Effector memory CD4-positive, alpha-beta T cell (primary cell): Measurements from ENCODE around the gene VAPA.
"Not testable (repeated sequence)": the region's sequence is repeated elsewhere in the genome, so short reads cannot be mapped to it uniquely, and the experiment has no call there.

Source experiments
- DNase-seq, 3 donors: peaks; one replicate each; pipeline ENCODE4 v3.0.0-alpha.2; 2020
- H3K27ac ChIP-seq: 2 replicates; pipeline ENCODE4 v1.7.0; 2013; ENCODE audit warnings: mild to moderate bottlenecking, low read length, moderate library complexity; ENCODE audit not compliant: insufficient read depth, poor library complexity, severe bottlenecking
- H3K27me3 ChIP-seq: replicated peaks from 2 replicates; pipeline ENCODE4 v1.7.0; 2013; ENCODE audit warnings: mild to moderate bottlenecking, low read length; ENCODE audit not compliant: insufficient read depth, control insufficient read depth, poor library complexity, severe bottlenecking
- H3K36me3 ChIP-seq: 2 replicates; pipeline ENCODE4 v1.7.0; 2013; ENCODE audit warnings: mild to moderate bottlenecking, low read length, moderate library complexity; ENCODE audit not compliant: control insufficient read depth, insufficient read depth
- H3K4me1 ChIP-seq: 2 replicates; pipeline ENCODE4 v1.7.0; 2013; ENCODE audit warnings: low read length, mild to moderate bottlenecking; ENCODE audit not compliant: control insufficient read depth, insufficient read depth, poor library complexity, severe bottlenecking
- H3K4me3 ChIP-seq: 2 replicates; pipeline ENCODE4 v1.7.0; 2013; ENCODE audit warnings: low read length, low read depth, mild to moderate bottlenecking; ENCODE audit not compliant: insufficient read depth, poor library complexity, severe bottlenecking
- H3K9me3 ChIP-seq: 2 replicates; pipeline ENCODE4 v1.7.0; 2013; ENCODE audit warnings: mild to moderate bottlenecking, low read length, moderate library complexity; ENCODE audit not compliant: control insufficient read depth

The VAPA gene

GRCh38 chr18:9899550-9899930 is 14.3 kb upstream of the VAPA start:
- H3K36me3 ChIP-seq, H3K4me3 ChIP-seq, H3K27ac ChIP-seq, H3K9me3 ChIP-seq, H3K4me1 ChIP-seq, DNase-seq, H3K27me3 ChIP-seq: not testable (repeated sequence)

DNA sequence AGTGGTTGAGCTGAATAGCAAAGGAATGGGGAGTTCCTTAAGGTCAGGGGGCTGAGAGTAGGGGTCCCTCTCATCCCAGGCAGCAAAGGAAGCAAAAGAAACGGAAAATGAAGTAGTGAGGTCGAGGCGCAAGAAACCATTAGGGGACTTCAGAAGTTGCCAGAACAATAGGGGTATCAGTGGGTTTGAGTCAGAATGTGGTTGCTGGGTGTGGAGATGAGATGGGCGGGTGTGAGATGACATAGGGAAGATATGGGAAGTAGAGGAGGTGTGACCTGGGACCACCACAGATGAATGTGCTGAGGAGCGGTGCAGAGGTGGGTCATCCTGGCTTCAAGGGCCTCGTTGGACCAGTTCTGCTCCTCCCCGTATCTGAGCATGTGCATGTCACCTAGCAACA is 13.1 kb upstream of the VAPA start:
- H3K36me3 ChIP-seq, result no peaks in the 10 kb centered on the region
- H3K4me3 ChIP-seq, result no peak overlapping the region
- H3K27ac ChIP-seq, result no peak overlapping the region
- peaks cover 3% of the 10 kb centered on the region for H3K27me3 ChIP-seq
- H3K9me3 ChIP-seq, result no peaks in the 10 kb centered on the region
- no peaks in the 10 kb centered on the region for H3K4me1 ChIP-seq
- no peak for DNase-seq

DNA sequence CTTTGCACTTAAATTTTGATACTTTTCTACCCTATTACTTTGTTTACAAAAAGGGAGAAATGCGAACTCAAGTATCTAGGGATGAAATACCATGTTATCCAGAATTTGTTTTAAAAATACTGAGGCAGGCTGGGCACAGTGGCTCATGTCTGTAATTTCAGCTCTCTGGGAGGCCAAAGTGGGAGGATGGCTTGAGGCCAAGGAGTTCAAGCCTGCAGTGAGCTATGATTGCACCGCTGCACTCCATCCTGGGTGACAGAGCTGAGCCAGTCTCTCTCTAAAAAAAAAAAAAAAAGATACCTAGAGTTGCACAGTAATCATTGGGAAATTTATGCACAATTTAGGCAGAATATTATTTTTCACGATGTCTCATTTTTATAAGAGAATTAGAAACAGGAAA is 12.4 kb upstream of the VAPA start:
- no peak overlapping the region for H3K27ac ChIP-seq
- H3K36me3 ChIP-seq, result no peaks in the 10 kb centered on the region
- H3K4me1 ChIP-seq, result no peaks in the 10 kb centered on the region
- H3K4me3 ChIP-seq, result no peak overlapping the region
- peaks cover 3% of the 10 kb centered on the region for H3K27me3 ChIP-seq
- H3K9me3 ChIP-seq, result no peaks in the 10 kb centered on the region
- DNase-seq, result no peak

GRCh38 chr18:9902264-9902663 is 11.6 kb upstream of the VAPA start:
- H3K27ac ChIP-seq, H3K9me3 ChIP-seq, H3K4me3 ChIP-seq, H3K4me1 ChIP-seq, DNase-seq, H3K27me3 ChIP-seq, H3K36me3 ChIP-seq: not testable (repeated sequence)

DNA sequence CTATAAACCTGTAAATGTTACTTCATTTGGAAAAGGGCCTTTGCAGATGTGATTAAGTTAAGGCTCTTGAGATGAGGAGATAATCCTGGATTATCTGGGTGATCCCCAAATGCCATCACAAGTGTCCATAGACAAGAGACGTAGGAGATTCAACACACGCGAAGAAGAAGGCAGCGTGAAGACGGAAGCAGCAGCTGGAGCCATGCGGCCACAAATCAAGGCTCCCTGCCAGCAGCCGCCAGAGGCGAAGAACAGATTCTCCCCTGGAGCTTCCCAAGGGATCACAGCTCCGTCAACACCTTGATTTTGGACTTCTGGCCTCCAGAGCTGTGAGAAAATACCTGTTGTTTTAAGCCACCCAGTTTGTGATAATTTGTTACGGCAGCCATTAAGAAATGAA is 11.0 kb upstream of the VAPA start:
- Histone ChIP-seq H3K4me3 (no peak overlapping the region), H3K4me1 (no peaks in the 10 kb centered on the region), H3K36me3 (no peaks in the 10 kb centered on the region), H3K27ac (no peak overlapping the region), H3K9me3 (no peaks in the 10 kb centered on the region), H3K27me3 (peaks cover 3% of the 10 kb centered on the region)
- no peak for DNase-seq

- H3K4me3 ChIP-seq, result no peak overlapping the region
- H3K36me3 ChIP-seq, result no peaks in the 10 kb centered on the region
- DNase-seq, result no peak
- H3K27ac ChIP-seq, result no peak overlapping the region
- H3K9me3 ChIP-seq, result no peaks in the 10 kb centered on the region
- H3K4me1 ChIP-seq, result no peaks in the 10 kb centered on the region
- no peaks in the 10 kb centered on the region for H3K27me3 ChIP-seq
Observed at GRCh38 chr18:9905401-9905922, 8.4 kb upstream of the VAPA start.

GRCh38 chr18:9906481-9906880 is 7.3 kb upstream of the VAPA start:
- DNase-seq, result no peak

DNA sequence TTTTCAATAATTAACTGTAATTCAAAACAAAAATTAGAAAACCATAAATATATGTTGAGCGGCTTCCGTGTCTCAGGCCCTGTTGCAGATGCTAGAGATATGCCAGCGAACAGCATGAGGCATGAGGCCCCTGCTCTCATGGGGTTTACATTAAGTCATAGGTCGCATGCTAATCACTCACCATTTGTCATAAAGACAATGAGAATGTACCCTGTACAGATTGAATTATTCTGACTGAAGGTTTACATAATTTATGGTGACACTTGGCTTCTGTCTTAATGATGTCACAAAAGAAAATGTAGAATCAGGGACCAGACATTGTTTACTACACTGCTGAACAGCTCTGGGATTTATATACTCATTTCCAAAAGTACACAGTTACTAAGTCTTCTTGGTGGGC is 5.9 kb upstream of the VAPA start:
- Histone ChIP-seq H3K36me3 (no peaks in the 10 kb centered on the region), H3K4me3 (no peak overlapping the region), H3K27me3 (no peaks in the 10 kb centered on the region), H3K9me3 (no peaks in the 10 kb centered on the region), H3K27ac (no peak overlapping the region), H3K4me1 (no peaks in the 10 kb centered on the region)
- no peak for DNase-seq

More at GRCh38 chr18:9906481-9906880, 7.3 kb upstream of the VAPA start:
- H3K36me3 ChIP-seq, result no peaks in the 10 kb centered on the region
- H3K27me3 ChIP-seq, result no peaks in the 10 kb centered on the region
- no peak overlapping the region for H3K4me3 ChIP-seq
- no peak overlapping the region for H3K27ac ChIP-seq
- no peaks in the 10 kb centered on the region for H3K9me3 ChIP-seq
- no peaks in the 10 kb centered on the region for H3K4me1 ChIP-seq

GRCh38 chr18:9910071-9910470 is 3.7 kb upstream of the VAPA start:
- no peak overlapping the region for H3K4me3 ChIP-seq
- H3K36me3 ChIP-seq, result no peaks in the 10 kb centered on the region
- no peak overlapping the region for H3K27ac ChIP-seq
- H3K27me3 ChIP-seq, result no peaks in the 10 kb centered on the region
- no peaks in the 10 kb centered on the region for H3K9me3 ChIP-seq
- DNase-seq, result no peak
- H3K4me1 ChIP-seq, result no peaks in the 10 kb centered on the region

DNA sequence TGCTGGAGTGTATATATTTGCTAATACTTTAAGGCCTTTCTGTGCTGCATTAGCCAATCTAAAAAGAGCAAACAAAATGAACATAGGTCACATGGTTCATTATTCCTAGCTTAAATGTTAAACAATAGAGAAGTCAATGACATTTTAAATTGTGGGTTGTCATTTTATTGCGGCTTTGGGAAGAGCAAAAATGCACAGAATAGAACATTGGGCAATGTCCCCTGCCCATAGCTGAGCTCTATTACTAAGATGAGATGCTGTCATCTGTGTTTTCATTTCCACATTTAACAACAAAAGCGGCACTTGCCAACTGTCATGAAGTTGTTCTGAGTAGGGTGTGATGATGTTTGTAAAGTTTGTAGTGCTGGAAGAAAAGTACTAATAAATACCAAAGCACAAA is 3.2 kb upstream of the VAPA start:
- no peaks in the 10 kb centered on the region for H3K9me3 ChIP-seq
- H3K4me3 ChIP-seq, result no peak overlapping the region
- H3K36me3 ChIP-seq, result no peaks in the 10 kb centered on the region
- no peaks in the 10 kb centered on the region for H3K27me3 ChIP-seq
- DNase-seq, result no peak
- no peak overlapping the region for H3K27ac ChIP-seq
- H3K4me1 ChIP-seq, result peaks cover 2% of the 10 kb centered on the region

DNA sequence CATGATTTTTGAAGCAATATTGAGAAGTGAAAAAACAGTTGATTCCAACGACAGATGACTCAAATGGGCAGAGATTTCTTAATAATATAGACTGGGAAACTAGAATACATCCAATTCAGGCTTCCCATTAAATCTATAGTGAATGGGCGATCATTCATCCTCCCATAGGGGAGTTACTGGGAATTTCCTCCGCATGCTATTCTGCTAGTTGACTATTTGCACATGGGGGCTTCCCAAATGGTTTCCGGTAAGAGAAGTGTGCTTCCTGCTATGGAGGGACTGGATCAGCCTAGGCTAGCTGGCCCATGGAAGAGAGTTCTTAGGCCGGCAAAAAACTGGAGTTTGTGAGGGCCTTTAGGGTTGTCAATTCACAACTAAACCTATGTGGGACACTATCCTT is 2.6 kb upstream of the VAPA start:
- Histone ChIP-seq H3K4me3 (no peak overlapping the region), H3K27me3 (no peaks in the 10 kb centered on the region), H3K9me3 (no peaks in the 10 kb centered on the region), H3K4me1 (peaks cover 7% of the 10 kb centered on the region), H3K27ac (no peak overlapping the region), H3K36me3 (no peaks in the 10 kb centered on the region)
- DNase-seq, result no peak
